GM18508 (cell line): ENCODE data around the gene OSBPL5.
"Not testable (repeated sequence)": the region's sequence is repeated elsewhere in the genome, so short reads cannot be mapped to it uniquely, and the experiment has no call there.

Experiments used
- ATAC-seq: cut with Tn5 transposase; IDR thresholded peaks from one replicate; pipeline ENCODE4 v1.9.1; 2021; ENCODE audit warnings: moderate number of reproducible peaks; ENCODE audit not compliant: insufficient read depth, unreplicated experiment

The OSBPL5 gene

DNA sequence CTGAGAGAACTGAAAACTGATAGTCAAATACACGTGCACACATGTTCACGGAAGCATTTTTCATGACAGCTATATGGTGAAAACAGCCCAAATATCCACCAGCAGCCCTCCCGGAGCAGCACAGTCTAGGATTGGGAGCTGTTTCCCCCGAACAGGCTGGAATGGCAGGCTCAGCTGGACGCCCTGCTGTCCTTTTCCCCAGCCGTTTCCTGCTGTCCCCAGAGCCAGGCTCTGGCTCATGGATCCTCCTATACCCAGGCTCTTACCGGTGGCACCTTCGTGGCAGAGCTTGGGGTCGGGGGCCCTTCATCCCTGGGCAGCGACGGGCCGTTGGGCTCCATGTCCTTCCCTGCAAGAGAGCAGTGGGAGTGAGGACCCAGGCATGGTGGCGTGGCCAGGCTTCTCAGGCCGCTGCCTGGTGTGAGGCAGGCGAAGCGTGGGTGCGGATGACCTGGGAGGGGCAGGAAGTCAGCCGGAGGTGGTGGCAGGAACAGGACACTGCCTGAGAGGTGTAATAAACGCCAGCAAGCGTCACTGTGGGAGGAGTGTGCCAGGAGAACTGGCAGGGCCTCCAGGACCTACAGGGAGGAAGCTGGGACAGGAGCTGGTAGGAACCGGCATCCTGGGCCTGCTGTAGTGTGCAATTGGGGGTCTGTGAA lies 38.8 kb downstream of the OSBPL5 start:
- no peak for ATAC-seq

DNA sequence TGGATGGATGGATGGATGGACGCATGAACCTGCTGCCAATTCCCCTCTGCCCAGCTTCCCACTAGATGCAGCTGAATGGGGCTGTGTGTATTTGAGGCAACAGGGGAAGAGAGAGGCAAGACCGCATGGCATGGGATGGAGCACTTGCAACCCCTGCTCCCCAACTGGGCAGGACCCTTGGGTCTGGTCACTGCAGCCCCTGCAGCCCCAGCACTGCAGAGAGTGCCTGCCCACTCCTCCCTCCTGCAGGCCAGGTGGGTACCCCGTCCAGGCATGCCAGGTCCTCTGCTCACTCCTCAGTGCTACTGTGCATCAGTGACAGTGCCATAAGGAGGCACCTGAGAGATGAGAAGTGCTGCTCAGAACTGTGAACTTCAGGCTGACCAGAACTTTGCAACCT lies 40.3 kb downstream of the OSBPL5 start:
- no peak for ATAC-seq

DNA sequence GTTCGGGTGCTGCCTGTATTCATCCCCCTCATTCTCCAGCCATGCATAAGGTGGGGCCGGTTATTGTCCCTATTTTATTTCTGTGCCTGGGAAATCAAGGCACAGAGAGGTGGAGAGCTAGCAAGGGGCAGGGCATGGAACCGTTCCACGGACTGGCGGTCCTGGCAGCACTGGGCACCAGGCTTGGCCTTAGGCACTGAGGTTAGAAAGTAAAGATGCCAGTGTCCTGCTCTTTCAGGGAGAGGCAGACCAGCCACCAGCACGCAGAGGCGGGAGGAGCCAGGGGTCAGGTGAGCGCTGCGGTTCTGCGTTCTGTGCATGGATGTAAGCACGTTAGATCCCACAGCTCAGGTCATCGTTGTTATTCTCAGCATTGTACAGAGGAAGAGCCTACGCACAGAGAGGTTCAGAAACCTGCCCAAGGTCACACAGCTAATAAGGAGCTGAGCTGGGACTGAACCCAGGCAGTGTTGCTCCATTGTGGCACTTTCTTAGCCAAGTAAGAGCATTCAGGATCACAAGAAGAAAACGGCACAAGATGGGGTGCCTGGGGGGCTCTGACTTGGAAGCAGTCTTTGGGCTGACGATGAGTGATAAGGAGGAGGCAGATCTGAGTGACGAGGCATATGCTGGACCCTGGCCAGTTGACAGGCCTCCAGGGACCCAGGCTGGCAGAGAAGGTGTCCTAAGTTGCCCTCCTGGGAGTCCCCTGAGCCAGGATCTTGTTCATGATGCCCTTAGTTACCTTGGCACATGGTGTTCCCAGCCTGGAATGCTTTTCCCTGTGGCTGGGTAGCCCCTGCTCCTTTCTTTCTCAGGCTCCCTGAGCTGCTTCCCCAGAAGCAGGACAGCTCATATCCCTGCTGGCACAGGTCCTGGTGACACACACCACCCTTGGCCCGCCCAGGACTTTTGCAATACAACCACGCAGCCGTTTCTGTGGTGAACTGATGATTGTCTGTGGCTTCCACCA lies 41.1 kb downstream of the OSBPL5 start:
- no peak for ATAC-seq

DNA sequence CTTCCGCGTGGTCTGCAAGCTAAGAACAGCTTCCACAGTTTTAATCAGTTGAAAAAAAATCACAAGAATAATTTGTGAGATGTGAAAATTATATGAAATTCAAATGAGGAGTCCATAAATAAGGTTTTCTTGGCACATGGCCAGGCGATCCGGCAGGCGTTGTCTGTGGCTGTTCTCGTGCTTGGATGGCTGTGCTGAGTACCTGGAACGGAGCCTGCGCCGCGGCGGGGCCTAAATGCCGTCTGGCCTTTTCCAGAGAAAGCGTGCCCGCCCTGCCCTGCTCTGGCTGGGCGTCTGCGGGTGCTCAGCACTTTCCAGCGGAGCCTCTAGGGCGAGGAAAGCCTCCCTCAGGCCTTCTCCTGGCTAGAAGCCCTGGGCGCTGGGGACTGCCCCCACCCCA lies 41.8 kb downstream of the OSBPL5 start:
- no peak for ATAC-seq

DNA sequence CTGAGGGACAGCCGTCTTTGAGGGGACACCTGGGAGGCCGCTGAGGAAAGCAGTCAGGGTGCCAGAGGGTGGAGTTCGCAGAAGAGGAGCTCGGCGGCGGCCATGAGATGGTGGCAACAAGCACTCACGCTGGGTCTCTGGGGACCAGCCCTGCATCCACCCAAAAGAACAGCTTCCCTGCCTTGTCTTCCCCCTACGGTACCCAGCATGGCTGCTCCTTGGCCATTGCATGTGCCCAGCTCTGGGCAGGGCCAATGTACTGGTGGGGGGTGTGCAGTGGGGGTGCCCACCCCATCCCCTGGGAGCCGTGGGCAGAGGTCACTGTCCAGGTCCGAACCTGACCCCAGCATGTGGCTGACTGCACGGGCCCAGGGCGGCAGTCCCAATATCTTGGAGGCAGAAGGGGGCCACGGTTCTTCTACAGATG lies 42.3 kb downstream of the OSBPL5 start:
- ATAC-seq: no peak

DNA sequence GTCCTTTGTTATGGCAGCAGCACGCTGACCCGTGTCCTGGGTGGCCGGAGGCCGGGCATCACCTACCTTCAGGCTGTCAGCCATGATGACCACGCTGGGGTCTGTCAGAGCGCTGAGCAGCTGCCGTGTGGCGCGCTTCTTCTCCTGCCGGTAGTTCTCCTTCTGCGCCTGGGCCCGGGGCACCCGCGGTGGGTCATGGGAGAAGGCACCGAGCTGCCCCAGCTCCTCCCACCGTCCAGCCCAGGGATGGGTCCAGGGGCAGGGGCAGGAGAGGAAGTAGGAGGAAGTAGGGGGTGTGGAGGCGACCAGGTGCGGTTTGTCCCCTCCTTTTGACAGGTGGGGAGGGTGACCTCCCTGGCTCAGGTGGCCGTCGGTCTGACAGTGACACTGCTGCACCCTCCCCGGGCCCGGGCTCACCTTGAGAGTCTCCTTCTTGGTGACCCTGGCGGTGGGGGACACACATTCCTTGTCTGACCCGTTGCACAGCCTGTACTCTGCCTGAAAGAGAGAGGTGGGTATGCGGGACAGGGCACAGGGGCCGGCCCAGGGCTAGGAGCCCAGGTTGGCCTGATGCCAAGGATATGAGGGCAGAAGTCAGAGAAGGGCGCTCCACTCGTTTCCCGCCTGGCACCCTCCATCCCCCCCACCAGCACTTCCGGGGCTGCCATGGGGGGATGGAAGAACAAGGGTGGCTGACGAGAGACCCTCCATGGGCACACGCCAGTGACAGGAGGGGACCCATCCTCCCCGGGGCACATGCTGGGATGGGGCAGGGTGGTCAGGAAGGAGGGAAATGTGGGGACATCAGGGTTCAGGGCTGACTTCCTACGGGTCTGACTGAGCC lies 43.0 kb downstream of the OSBPL5 start:
- ATAC-seq: no peak

DNA sequence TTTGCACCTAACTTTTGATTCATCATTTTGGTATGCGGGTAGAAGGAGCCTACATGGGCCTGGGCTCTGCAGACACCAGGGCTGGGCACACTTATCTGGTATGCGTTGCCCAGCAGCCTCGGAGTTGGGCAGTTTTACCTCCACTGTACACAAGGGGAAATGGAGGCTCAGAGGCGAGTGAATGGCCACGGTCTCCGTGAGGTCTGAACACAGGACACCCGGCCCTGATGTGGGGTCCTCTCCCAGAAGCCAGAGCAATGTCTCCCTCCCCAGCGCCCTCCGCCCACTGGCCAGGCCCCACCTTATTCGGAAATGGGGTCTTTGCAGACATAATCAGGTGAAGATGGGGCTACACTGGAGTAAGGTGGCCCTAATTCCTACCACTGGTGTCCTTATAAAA lies 43.7 kb downstream of the OSBPL5 start:
- ATAC-seq: no peak

DNA sequence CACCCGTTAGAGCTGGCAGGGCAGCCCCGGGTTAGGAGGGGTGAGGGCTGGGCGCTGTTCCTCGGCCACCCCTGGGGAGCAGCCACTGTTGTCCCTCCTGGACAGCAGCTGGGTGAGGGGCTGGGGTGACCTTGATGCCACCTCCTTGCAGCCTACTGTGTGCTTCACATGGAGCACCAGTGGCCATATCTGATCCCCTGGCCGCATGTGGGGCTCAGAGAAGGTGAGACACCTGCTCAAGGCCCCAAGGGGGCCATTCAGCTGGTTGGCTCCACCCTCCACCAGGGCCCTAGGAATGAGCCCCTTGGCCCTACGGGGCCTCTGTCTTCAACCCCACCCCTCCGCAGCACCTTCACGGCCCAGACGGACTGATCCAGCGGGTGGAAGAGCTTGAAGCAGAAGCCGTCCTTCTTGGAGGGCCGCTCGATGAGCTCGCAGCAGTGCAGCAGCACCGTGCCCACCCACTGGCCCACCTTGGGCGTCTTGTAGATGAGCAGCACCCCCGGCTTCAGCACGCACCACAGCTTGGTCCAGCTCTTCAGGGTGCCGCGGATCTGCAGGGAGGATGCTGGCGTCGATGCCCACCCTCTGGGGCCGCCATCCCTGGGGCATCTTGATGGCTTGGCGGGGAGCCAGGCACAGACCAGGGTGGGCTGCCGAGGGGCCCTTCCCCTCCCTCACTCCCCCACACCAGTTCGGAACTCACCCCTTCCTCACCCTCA lies 44.9 kb downstream of the OSBPL5 start:
- no peak for ATAC-seq

DNA sequence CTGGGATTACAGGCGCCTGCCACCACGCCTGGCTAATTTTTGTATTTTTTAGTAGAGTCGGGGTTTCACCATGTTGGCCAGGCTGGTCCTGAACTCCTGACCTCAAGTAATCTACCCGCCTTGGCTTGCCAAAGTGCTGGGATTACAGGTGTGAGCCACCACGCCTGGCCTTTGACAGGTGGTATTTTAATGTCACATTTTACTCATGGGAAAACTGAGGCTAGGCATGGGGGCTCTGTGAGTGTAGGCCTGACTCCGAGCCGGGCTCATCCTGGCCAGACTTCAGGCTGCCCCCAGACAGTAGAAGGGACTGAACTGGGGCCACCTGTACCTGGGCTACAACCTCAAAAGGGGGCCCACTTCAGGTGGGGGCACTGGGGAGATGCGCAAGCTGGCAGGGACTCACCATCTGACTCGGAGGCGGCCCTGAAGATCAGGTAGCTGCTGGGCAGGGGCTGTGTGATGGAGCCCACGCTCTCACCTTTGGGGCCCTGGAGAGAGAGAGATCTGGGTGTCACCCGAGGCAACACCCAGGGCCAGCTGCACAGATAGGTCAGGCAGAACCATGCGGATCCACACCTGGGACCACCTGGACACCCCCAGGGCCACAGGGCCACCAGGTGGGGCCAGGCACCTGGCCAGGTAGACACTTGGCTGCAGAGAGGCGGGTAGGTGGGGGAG lies 45.8 kb downstream of the OSBPL5 start:
- no peak for ATAC-seq

DNA sequence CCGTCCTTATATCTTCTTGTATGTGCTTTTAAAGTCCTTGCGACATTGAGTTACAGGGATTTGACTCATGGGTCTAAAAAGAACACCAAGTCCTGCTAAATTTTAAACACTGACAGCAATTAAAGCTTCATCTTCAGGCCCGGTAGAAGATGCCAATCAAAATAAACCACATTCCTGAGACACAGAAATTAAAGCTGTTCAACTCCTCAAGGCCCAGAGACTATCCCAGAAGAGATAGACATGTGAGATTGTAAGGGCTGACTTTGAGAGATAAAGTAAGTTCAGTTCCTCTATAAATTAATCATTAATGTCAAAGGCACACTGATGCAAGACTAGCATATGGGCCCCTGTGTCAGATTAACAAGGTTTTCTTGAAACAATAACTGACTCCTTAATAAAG lies 49.8 kb downstream of the OSBPL5 start:
- ATAC-seq: no peak

DNA sequence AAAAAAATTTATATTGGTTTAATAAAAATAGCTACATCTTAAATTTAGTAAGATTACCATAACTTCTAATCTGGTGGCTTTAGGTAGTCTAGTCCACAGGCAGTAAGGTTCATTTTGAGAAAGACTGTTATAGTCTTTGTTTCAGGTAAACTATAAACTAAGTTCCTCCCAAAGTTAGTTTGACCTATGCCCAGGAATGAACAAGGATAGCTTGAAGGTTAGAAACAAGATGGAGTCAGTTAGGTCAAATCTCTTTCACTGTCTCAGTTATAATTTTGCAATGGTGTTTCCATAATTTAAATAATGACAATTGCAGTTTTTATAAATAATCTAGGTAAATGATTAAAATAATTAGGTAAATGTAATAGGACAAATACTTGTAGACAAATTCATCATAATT lies 51.4 kb downstream of the OSBPL5 start:
- not testable (repeated sequence) for ATAC-seq

DNA sequence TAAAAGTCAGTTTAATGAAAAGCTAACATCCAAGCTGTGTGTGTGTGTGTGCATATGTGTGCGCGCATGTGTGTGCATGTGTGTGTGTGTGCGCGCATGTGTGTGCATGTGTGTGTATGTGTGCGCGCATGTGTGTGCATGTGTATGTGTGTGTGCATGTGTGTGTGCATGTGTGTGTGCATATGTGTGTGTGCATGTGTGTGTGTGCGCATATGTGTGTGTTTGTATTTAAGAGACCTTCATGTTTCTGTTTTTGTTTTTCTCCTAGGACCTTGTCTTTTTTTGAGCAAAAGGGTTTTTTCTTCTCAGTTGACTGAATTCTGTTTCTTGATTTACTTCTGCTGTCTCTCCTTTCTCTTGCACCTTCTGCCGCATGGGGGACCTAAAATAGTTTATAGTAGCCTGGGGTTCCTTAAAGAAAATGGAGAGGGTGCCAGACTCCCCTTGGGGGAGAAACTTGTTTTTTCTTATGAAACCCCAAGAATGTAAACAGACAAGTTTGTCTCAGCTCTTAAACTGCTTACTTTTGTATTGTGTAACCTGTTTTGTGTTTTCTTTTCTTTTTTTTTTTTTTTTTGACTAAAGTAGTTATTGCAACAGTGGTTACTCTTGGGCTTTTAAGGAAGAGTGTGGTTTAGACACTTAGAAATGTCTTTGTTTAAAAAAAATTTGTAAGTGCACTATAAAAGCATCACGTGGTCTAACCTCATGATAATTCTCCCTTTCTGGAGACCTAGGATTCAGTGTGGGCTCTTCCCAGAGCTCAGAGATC lies 53.0 kb downstream of the OSBPL5 start:
- ATAC-seq: no peak

DNA sequence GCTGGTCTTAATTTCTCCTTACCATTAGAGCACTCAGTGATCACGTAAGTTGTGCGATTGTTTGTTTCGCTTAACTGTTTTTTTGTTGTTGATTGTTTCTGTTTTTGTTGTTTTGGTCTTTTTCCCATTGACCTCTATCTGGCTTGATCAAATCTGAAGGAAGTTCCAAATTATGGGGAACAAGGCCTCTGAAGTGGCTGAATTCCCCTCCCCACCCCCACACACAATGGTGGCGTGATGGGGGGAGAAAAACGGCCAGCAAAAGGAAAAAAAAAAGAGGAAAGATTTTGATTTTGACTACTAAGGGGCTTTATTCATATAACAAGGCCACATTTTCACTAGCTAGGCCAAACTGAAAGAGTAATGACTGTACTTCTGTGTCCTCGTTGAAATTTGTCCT lies 53.6 kb downstream of the OSBPL5 start:
- no peak for ATAC-seq

DNA sequence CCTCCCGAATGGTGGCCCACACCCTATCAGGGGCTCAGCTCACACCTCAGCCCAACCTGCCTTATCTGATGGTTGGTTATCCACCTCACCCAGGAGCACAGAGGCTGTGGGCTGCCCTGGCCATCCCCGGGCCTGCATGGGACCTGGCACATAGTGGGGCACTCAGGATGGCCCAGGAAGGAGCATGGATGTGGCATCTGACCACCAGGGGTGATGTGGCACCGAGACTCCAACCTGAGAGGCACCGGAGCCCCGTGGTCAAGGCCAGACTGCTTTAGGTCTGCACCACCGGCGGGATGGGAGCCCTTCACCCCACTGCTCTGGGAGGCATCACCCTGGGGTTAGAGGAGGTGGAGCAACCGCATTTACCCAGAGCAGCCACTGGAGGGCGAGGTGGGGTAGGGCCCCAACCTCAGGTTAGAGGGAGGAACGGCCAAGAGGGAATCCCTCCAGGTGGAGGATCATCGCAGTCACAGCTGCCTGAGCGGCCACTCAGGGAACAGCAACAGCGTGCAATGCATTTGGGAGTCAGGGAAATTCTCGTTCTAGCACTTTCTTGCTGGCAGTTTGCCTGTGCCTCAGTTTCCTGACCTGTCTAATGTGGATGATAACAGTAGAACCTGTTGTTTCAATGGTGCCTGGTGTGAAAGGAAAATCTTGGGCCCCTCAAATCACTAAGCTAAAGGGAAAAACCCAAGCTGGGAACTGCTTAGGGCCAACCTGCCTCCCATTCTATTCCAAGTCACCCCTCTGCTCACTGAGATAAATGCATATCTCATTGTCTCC lies 55.0 kb downstream of the OSBPL5 start:
- no peak for ATAC-seq

DNA sequence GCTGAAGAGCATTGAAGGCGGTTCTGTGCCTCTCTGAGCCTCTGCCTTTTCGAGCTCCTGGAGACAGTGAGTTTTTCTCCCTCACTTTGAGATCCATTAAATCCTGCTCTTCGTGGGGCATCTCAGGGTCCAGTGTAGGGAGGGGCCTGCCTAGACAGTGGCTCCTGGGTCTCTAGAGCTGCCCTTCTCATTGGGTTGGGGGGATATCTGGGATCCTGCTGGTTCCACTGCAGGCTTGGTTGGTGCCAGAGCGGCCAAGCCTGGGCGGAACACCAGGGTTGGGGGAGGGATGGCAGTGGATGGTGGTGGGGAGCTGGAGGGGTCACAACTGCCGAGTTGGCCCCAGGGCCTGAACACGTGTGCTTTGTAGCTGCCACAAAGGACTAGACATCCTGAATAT lies 55.7 kb downstream of the OSBPL5 start:
- no peak for ATAC-seq

DNA sequence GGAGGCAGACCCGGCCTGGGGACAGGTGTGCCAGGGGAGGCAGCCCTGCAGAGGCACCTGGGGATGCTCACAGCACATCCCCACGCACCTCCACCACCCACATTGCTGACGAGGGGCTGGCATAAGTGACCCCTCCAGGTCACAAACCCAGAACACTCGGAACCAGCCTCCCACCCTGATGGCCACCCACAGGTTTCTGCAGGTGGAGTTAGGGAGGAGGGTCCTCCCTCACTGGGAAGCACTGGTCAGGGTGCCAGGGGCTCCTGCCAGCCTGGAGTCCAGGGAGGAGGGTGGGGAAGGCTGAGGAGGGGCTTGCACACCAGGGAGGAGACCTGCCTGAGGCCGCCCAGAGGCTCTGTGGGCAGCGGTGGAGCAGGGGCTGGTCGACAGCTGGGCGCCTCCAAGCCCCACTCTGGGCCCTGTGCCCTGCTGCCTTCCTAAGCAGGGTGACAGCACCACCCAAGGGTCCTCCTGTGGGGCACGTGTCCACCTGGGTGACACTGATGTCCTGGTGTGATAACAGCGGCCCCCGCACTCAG lies 56.9 kb downstream of the OSBPL5 start:
- no peak for ATAC-seq

DNA sequence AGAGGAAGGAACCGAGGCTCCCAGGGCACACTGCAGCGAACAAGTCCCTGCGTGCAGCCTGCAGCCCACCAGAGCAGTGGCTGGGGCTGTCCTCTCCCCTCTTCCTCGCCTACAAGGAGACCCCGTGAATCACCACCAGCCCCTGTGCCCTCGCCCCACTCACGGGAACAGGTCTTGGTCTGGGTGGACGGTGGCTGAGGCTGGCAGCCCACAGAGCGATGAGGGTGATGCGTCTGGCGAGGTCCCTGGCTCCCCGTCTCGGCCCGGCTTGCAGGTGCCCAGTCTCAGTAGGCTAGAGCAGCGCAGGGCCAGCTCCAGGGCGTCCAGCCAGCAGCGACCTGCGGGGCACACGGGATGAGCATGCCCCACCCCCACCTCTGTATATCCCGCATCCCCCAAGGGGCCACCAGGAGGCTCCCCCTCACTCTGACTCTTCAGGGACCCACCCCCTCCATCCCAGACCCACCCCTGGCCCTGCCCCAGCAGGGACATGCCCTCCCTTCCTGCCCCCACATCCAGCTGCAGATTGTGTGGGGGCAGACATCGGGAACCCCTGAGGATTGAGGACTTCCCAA lies 57.4 kb downstream of the OSBPL5 start:
- no peak for ATAC-seq
